PC-3 (cell line): ENCODE results near the gene RTP3.

Source experiments
- CTCF ChIP-seq: fragments of 300-600 bp; sonication (generic); conservative IDR thresholded peaks from 2 replicates; pipeline ENCODE4 v1.5.1; 2017; ENCODE audit warnings: antibody characterized with exemption, low read depth, mild to moderate bottlenecking, low read length
- EZH2 ChIP-seq: fragments of 300-600 bp; sonication (generic); IDR thresholded peaks from one replicate; pipeline ENCODE4 v1.6.1; 2017; ENCODE audit warnings: antibody characterized with exemption, mild to moderate bottlenecking, low read length; ENCODE audit not compliant: unreplicated experiment

GRCh38 chr3:46495901-46496456, 1.8 kb upstream of the RTP3 start:
- TF ChIP-seq CTCF (no peak), EZH2 (no peak)
